ENCODE results near the gene MLN. TPM values are rescaled to one million over a fixed set of nuclear protein-coding genes. Genes with fewer than 3 reads are reported as not detected.

Gene MLN
- polyA plus RNA-seq, 2 of the 4 experiments (the other 2 are of a cell fraction): not detected

DNA sequence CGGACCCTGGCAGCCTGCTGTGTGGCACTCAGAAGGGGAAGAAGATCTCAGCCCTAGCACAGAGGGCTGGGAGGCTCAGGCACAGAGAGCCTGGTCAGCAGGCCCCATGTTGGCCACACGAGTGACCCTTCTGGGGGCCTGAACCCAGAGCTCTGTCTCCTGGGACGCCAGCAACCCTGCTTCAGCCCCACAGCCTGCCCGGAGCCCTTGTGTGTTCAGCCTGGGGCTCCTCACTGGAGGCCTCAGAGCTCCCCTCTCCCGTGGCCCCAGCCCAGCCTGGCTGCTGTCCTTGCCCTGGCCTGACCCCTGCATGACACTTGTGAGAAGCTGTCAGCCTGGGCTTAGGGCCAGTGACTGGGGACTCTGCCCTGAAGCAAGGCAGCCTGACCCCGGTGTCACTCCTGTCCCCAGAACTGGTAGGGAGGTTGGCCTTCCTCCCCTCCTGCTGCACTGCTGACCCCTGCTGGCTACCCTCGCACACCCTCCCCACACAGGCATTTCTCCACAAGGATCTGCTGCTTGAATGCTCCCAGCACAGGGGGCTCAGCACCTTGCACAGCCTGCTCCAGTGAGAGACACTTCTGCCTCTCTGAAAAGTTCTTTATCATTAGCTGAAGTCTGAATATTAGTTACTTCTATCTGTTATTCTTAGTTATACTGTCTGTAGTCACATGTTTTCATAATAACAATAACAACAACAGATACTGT, 41.7 kb downstream of the MLN start (continued):
- no peak for TF ChIP-seq NPAS2 (CRISPR knock-in tag; IDR thresholded peaks at IDR 0.05; ENCODE audit: borderline replicate concordance)
- TF ChIP-seq CHD4 (IDR thresholded peaks at IDR 0.05; ENCODE audit: borderline replicate concordance): no peak
- no peak for TF ChIP-seq TP53 (CRISPR knock-in tag; IDR thresholded peaks at IDR 0.05)

DNA sequence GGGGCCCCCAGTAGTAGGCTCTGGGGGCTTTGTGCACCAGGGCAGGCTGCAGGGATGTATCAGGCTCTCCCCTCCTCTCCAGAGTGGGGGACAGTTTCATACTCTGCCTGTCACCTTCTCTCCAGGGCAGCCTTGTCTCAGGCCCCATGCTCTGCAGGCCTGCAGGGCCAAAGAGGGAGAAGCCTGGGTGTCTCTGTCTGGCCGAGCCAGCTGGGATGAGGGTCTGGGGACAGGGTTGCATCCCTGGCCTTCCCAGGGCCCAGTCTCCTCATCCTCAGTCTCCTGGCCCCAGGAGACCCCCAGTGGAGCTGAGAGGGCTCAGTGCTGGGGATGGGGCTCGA, 42.3 kb downstream of the MLN start:
- Histone ChIP-seq H3K4me1 (peaks cover 27% of the 10 kb centered on the region), H3K4me2 (no peak overlapping the region), H3K27ac (peak overlapping the region; percentile 63 to 65; a peak in 4 of 6 replicates), H3K4me3 (no peak overlapping the region), H3K9me3 (no peaks in the 10 kb centered on the region)
- no CpG with 5 or more reads among the region's 2 CpGs for WGBS (ENCODE audit: missing lambda C conversion rate)
- ATAC-seq (peak; percentile 10 to 52; a peak in 3 of 6 replicates), DNase-seq (ENCODE audit: low read depth in 1 of 2, low spot score in 1 of 2) (no peak), FAIRE-seq (no peak)
- CTCF ChIA-PET: interaction anchor here (0.5 to 4.2 kb wide), 31 partner anchors 9 to 307 kb away, joined by 3 to 63 read pairs (median 5); partner anchors contain the start of genes IP6K3 and UQCC2
- POLR2A ChIA-PET: no interaction called here
- TF ChIP-seq MYC (IDR thresholded peaks at IDR 0.05; ENCODE audit: borderline replicate concordance, low read length) (no peak), FOSL2 (IDR thresholded peaks at IDR 0.05) (no peak), FOSL2 (CRISPR knock-in tag; IDR thresholded peaks at IDR 0.05) (no peak), JUNB (IDR thresholded peaks at IDR 0.05) (no peak), EHMT2 (IDR thresholded peaks at IDR 0.05; ENCODE audit: low read depth) (no peak), HOXB13 (CRISPR knock-in tag; IDR thresholded peaks at IDR 0.05; ENCODE audit: low read depth) (no peak)
- TF ChIP-seq, protein P1, sequence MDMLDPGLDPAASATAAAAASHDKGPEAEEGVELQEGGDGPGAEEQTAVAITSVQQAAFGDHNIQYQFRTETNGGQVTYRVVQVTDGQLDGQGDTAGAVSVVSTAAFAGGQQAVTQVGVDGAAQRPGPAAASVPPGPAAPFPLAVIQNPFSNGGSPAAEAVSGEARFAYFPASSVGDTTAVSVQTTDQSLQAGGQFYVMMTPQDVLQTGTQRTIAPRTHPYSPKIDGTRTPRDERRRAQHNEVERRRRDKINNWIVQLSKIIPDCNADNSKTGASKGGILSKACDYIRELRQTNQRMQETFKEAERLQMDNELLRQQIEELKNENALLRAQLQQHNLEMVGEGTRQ (IDR thresholded peaks at IDR 0.05): no peak
- TF ChIP-seq, protein P2, sequence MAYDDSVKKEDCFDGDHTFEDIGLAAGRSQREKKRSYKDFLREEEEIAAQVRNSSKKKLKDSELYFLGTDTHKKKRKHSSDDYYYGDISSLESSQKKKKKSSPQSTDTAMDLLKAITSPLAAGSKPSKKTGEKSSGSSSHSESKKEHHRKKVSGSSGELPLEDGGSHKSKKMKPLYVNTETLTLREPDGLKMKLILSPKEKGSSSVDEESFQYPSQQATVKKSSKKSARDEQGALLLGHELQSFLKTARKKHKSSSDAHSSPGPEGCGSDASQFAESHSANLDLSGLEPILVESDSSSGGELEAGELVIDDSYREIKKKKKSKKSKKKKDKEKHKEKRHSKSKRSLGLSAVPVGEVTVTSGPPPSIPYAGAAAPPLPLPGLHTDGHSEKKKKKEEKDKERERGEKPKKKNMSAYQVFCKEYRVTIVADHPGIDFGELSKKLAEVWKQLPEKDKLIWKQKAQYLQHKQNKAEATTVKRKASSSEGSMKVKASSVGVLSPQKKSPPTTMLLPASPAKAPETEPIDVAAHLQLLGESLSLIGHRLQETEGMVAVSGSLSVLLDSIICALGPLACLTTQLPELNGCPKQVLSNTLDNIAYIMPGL (CRISPR knock-in tag; IDR thresholded peaks at IDR 0.05; ENCODE audit: borderline replicate concordance): no peak
- TF ChIP-seq, protein P3, sequence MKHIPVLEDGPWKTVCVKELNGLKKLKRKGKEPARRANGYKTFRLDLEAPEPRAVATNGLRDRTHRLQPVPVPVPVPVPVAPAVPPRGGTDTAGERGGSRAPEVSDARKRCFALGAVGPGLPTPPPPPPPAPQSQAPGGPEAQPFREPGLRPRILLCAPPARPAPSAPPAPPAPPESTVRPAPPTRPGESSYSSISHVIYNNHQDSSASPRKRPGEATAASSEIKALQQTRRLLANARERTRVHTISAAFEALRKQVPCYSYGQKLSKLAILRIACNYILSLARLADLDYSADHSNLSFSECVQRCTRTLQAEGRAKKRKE (CRISPR knock-in tag; IDR thresholded peaks at IDR 0.05; ENCODE audit: low read depth): no peak

DNA sequence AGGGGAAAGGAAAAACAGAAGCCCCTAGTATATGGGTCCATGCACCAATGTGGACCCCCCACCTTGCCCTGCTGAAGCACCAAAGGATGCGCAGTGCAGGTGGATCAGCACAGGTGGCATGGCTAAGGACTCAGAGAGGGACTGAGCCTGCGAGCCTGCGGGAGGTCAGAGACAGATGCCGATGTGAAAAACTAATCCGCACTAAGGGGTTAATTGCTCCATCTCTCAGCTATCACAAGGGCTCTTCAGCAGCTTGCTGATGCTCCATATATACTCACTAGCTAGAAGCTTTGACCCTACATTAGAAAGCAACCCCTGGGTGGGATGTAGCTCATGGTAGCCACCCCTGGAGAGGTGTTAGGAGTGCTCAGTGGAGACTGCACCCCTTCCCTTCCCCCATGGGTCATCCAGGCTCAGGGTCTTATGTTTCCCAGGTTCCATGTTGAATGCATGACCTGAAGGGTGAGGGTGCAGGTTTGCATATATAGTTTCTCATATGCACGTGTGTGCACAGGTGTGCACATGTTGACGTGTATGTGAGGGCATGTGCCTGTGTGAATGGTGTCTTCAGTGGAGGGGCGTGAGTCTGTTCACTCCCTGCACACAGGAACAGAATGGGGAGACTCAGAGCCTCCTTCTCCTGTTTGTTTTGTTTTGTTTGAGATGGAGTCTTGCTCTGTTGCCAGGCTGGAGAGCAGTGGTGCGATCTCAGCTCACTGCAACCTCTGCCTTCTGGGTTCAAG, 43.7 kb downstream of the MLN start:
- ChIA-PET CTCF (interaction anchor here (1.0 to 3.9 kb wide), 10 partner anchors 8 to 396 kb away, joined by 3 to 28 read pairs (median 6); partner anchors contain the start of gene UQCC2), POLR2A (no interaction called here)
- no peak for DNase-seq (ENCODE audit: low read depth in 1 of 2, low spot score in 1 of 2)
- Histone ChIP-seq H3K4me2 (no peak overlapping the region), H3K4me1 (peaks cover 27% of the 10 kb centered on the region), H3K9me3 (no peaks in the 10 kb centered on the region), H3K4me3 (no peak overlapping the region), H3K27ac (no peak overlapping the region; a peak in 1 of 6 replicates)
- TF ChIP-seq GATA3 (IDR thresholded peaks at IDR 0.05; ENCODE audit: borderline replicate concordance) (no peak), JUN (IDR thresholded peaks at IDR 0.05) (no peak)
- TF ChIP-seq, protein P4, sequence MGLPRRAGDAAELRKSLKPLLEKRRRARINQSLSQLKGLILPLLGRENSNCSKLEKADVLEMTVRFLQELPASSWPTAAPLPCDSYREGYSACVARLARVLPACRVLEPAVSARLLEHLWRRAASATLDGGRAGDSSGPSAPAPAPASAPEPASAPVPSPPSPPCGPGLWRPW (IDR thresholded peaks at IDR 0.05): no peak
- FAIRE-seq: no peak
- WGBS (ENCODE audit: missing lambda C conversion rate): 90% methylated on average over 8 of the region's 9 CpGs
- no peak for ATAC-seq

DNA sequence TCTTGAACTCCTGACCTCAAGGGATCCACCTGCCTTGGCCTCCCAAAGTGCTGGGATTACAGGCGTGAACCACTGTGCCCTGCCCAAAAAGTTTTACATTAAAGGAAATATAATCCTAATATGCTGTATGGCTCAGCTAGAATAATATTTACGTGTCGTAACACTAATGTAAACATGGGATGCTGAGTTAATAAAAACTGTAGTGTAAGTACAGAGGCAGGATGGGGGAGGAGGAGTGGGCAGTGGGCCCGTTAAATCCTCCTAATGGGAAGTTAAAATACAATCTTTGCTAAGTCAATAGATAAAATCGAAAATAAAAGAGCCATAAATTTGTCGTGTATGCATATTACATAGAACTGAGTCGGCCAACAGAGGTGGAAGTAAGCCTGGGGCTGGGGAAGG, 45.0 kb downstream of the MLN start:
- ATAC-seq: no peak
- CTCF ChIA-PET: interaction anchor here (1.0 to 3.1 kb wide), 10 partner anchors 9 to 397 kb away, joined by 4 to 11 read pairs (median 6); partner anchors contain the start of gene UQCC2
- H3K4me1 ChIP-seq: peaks cover 27% of the 10 kb centered on the region
- no peaks in the 10 kb centered on the region for H3K9me3 ChIP-seq
- TF ChIP-seq MAFK (IDR thresholded peaks at IDR 0.05; ENCODE audit: partially characterized antibody) (peak; percentile 70), HOXB5 (CRISPR knock-in tag; IDR thresholded peaks at IDR 0.05) (no peak), ZSCAN20 (CRISPR knock-in tag; IDR thresholded peaks at IDR 0.05) (no peak), GATA3 (IDR thresholded peaks at IDR 0.05; ENCODE audit: borderline replicate concordance) (0 out of 2 replicates have a peak, but pooled peaks have one; percentile 19)
- TF ChIP-seq, protein P3 (CRISPR knock-in tag; IDR thresholded peaks at IDR 0.05; ENCODE audit: low read depth): no peak
- FAIRE-seq: no peak
- no peak overlapping the region for H3K4me3 ChIP-seq
- DNase-seq (ENCODE audit: low read depth in 1 of 2, low spot score in 1 of 2): no peak
- no peak overlapping the region; a peak in 1 of 6 replicates for H3K27ac ChIP-seq
- peak overlapping the region; percentile 16; the same call in 2 of the 3 replicates for H3K4me2 ChIP-seq
- 8% methylated on average over 7 of the region's 7 CpGs for WGBS (ENCODE audit: missing lambda C conversion rate)
- POLR2A ChIA-PET: no interaction called here
